HG03108 (cell line): ENCODE data around the gene CD38.
"Not testable (repeated sequence)": the region's sequence is repeated elsewhere in the genome, so short reads cannot be mapped to it uniquely, and the experiment has no call there.

ENCODE experiments used
- ATAC-seq: cut with Tn5 transposase; IDR thresholded peaks from one replicate; pipeline ENCODE4 v1.9.1; 2021; ENCODE audit warnings: moderate library complexity; ENCODE audit not compliant: unreplicated experiment

Gene CD38

GRCh38 chr4:15861198-15861597 is 83.1 kb downstream of the CD38 start:
- ATAC-seq: not testable (repeated sequence)

GRCh38 chr4:15864651-15865566 is 86.8 kb downstream of the CD38 start:
- no peak for ATAC-seq

GRCh38 chr4:15868111-15868510 is 90.0 kb downstream of the CD38 start:
- no peak for ATAC-seq

- no peak for ATAC-seq
Measured at GRCh38 chr4:15868826-15869413, 90.8 kb downstream of the CD38 start.

- no peak for ATAC-seq
Measured at GRCh38 chr4:15870079-15870478, 92.0 kb downstream of the CD38 start.

GRCh38 chr4:15870921-15871664 is 93.0 kb downstream of the CD38 start:
- no peak for ATAC-seq

GRCh38 chr4:15873117-15873516 is 95.0 kb downstream of the CD38 start:
- ATAC-seq: no peak

GRCh38 chr4:15874671-15875070 is 96.5 kb downstream of the CD38 start:
- ATAC-seq: no peak

GRCh38 chr4:15875663-15876460 is 97.7 kb downstream of the CD38 start:
- no peak for ATAC-seq

- ATAC-seq: no peak
Measured at GRCh38 chr4:15878011-15878410, 99.9 kb downstream of the CD38 start.

- ATAC-seq: no peak
Measured at GRCh38 chr4:15881820-15882219, 103.7 kb downstream of the CD38 start.

GRCh38 chr4:15882675-15883086 is 104.6 kb downstream of the CD38 start:
- peak; percentile 92 for ATAC-seq

GRCh38 chr4:15883610-15884243 is 105.6 kb downstream of the CD38 start:
- no peak for ATAC-seq

GRCh38 chr4:15884666-15885065 is 106.5 kb downstream of the CD38 start:
- no peak for ATAC-seq

GRCh38 chr4:15885422-15885821 is 107.3 kb downstream of the CD38 start:
- ATAC-seq: no peak

GRCh38 chr4:15888515-15888914 is 110.4 kb downstream of the CD38 start:
- ATAC-seq: no peak

- ATAC-seq: no peak
Measured at GRCh38 chr4:15890246-15890829, 112.2 kb downstream of the CD38 start.

GRCh38 chr4:15891312-15891711 is 113.2 kb downstream of the CD38 start:
- ATAC-seq: peak; percentile 75

- ATAC-seq: no peak
Measured at GRCh38 chr4:15893962-15894361, 115.8 kb downstream of the CD38 start.

GRCh38 chr4:15894393-15894792 is 116.3 kb downstream of the CD38 start:
- no peak for ATAC-seq
